HK-2 (cell line): ENCODE data around the gene LSAMP.

Experiments
- DNase-seq: peaks from one replicate; pipeline ENCODE4 v3.0.0-alpha.2; 2018; ENCODE audit not compliant: unreplicated experiment

Gene LSAMP

GRCh38 chr3:116432795-116433194 is 12.5 kb downstream of the LSAMP start:
- DNase-seq: no peak

DNA sequence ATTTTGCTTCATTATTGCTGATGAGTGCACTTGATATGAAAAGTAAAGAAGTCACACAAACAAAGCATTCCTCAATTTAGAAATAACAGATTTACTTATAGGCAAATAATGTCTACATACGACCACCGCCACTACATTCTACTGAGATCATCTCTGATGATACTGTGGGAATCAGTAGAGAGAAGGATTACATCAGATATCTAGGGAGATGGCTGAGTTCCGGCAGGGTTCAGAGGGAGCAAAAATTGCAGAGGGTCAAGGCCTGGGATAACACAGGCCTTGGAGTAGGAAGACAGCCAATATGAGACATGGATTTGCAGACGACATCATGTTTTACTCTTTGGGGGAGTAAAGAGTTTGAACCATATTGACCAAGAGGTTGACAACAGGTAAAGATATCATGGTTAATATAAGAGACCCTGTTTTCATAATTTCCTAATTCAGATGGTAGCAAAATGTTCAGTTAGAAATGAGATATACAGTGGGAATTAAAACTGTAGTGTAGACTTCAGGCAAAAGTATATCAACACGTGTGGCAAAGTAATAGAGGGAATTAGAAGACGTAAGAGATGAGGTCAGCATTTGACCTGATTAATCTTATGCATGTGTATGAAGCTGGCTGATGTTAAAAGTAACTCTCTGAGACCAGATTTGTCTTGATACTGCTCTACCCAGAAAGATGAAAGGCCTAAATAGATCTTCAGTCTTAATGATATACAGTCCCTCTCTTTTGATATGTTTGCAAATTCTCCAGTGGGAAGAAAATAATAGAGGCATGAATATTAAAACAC is 15.6 kb downstream of the LSAMP start:
- DNase-seq: no peak

DNA sequence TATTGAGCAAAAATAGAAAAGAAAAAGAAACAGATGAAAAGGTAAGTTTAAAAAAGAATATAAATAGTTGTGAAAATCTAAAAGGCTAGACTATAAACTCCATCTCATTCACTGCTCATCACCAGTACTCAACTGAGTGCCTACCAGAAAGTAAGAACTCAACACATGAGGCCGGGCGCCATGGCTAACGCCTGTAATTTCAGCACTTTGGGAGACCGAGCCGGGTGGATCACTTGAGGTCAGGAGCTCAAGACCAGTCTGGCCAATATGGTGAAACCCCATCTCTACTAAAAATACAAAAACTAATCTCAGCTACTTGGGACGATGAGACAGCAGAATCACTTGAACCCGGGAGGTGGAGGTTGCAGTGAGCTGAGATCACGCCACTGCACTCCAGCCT is 19.3 kb downstream of the LSAMP start:
- DNase-seq: no peak

DNA sequence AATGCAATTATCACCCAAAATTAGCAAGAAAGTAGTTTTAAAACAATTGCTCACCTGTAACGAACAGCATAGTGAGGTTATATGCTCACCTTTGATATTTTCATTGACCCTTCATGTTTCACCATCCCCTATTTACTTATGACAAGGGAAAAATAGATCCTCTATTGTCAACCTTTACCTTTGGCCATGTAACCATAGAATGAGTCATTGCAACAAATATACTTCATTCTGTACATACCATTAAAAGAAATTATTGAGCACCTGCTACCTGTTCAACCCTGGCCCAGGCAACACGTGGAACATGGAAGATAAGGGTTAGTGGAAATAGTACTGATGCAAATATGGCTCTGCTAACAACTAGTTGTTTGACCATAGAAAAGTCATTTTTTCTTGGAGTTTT is 20.2 kb downstream of the LSAMP start:
- no peak for DNase-seq

DNA sequence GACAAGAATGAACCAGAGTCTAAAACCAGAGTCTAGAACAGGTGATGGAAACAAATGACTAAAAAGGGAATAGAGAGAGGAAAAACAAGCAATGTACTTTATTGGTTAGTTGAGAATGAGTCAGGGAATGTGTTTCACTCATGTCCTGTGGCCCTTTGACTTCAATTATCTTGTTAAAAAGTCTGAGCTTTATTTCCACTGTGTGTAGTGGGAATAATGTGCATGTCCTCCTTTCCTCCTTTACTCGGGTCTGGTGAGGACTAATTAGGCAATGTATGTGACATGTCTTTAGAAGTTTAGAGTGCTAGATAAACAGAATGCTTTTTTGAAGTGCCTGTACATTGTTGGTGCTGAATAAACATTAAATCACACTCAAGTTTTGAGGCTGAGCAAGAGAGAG is 21.3 kb downstream of the LSAMP start:
- DNase-seq: no peak

DNA sequence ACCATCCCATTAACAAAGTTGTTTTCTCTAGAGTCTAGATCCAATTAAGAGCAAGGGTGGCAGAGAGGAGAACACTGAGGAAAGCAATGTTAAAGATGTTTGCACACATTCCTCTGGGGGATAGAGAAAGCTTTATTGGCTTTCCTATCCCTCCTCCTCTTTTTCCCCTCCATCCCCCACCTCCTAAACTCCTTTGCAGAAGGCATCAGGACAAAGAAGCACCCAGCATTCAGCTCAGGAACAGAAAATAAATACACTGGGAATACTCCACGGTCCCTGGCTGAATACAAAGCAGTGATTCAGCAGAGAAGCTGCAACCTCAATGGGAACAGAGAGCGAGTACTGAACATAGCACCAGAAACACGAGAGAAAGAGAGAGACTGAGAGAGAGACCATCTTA is 21.9 kb downstream of the LSAMP start:
- DNase-seq: no peak

- no peak for DNase-seq
These were observed 28.1 kb downstream of the LSAMP start for GRCh38 chr3:116417151-116417550.

GRCh38 chr3:116413319-116413718 is 32.0 kb downstream of the LSAMP start:
- DNase-seq: no peak

DNA sequence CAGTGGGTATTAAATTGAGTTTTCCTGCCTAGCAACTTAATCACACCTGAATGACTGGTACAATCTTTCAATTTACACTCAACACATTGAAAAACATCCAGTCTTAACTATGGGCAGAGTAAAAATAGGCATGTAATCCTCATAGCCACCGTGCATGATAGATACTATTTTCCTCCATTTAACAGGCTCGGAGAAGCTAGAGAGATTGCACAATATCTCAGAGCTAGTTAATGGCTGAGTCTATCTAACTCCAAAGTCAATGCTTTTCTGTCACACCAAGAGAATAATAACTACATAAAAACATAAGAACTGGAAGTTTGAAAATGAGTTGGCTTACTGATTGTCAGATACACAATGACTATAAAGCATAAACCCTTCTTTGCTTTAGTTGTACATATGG is 36.8 kb downstream of the LSAMP start:
- no peak for DNase-seq

DNA sequence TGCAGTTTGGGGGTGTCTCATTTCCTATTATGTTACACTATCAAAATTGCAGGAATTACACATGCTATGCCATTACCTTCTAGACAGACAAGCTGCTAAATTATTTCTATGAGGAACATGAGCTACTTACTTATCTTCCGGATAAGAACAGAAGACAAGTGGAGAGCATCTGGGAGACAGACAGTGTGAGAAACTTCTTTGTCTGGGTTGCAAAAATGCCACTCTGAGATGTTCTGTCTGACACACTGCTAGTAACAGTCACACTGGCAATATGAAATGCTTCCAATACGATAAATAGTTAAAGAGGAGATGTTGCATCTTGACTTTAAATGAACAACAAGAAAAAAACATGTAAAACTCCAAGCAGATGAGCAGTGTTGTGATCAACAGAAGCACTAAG is 40.1 kb downstream of the LSAMP start:
- no peak for DNase-seq

- no peak for DNase-seq
These were observed 45.5 kb downstream of the LSAMP start for GRCh38 chr3:116399701-116400226.

DNA sequence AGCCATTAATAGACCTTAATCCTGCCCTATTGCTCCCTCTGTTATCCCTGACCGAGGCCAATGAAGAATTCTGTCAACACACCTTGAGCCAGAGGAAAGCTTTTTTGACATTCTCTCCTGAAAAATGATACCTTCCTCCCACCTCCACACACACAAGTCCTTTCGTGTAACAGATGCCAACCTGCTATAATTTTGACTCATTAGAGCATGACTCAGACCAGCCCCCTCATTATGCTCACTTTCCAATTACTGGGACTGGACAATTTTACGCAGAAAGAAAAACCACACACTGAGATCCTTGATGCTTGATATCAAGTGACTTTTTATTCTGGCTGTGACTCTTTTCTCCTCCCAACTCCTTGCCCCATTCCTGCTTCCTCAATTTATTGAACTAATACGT is 50.9 kb downstream of the LSAMP start:
- DNase-seq: no peak

DNA sequence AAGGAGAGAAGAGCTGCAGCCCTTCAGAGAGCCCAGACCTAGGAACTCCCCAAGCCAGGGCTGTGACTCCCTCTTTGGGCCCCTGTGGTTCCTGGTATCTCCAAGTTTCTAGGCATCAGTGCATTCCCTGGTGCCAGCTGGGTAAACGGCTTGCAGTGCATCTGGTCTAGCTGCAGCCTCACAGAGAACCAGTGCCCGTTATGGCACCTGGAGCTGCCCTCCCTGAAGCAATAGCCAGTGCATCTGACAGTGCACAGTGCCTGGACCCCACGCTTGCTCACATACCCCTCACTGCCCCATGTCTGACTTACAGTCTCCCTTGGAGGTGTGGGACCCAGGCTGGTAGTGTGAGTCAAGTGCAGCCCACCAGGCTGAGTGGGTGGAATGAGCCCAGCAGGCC is 52.1 kb downstream of the LSAMP start:
- DNase-seq: no peak

DNA sequence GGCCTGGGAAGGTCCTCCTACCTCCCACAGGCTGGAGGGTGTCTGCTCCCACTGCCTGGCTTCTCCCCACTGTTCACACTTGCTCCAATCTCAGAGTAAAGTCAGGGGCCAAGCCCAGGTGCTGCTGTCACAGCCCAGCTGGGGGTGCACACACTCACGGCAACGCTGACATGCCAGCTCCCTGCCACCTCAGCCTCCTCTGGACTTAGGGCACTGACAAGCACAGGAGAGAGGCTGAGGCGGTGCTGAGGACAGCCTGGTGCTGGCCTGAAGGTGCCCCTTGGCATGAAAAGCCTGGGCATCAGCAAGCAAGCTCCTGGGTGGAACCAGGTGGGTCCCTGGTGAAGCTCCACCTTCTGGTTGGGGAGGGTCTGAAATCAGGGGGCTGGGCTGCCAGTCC is 53.0 kb downstream of the LSAMP start:
- DNase-seq: no peak

DNA sequence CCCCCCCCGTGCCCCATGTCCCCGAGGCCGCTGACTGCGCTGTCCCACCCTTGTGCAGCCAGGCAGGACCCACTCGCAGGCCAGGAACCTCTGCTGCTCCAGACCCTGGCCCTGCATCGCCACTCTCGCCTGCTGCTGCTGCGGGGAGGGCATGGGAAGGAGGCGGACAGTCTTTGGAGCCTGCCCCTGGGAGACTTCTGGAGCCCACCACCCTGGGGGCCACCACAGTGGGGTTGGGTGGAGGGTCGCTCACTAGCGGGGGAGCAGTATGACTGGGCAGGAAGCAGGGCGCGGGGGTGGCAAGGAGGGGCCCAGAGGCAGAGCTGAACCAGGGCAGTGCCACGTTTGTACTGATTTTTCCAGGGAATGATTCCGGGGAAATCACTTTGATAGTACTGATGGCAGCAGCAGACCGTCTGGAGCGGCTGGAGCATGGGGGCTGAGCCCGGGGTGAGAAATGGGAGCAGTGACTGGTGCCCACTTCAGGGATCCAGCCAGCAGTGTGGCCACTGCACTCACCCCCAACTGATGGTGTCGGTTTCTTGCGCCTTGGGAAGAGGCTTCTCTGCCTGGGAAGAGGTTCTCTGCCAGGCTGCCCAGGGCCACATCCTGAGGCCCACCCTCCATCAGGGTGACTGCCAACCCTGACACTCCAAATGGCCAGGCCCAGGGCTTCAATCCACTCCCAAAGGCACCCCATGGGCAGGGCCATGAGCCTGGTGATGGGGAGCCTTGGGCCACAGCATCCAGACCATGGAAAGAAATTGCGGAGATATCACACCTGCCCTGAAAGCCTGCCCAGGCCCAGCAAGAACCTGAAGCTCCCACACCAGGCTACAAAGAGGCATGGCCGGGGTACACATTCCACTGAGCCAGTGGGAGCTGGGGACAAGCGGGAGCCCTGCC is 53.7 kb downstream of the LSAMP start:
- no peak for DNase-seq

DNA sequence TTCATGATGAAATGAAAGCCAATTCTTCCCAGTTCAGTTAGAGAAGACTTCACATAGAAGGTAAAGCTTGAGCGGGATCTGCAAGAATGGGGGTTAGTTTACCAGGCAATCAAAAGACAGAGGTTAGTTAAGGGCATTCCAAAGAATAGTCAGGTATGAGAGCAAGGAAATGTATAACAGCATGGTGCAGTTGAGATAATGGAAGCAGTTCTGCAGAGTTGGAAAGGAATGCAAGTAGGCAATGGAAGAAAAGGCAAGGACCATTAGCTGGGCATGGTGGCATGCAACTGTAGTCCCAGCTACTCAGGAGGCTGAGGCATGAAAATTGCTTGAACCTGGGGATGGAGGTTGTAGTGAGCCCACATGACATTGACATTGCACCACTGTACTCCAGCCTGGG is 55.0 kb downstream of the LSAMP start:
- no peak for DNase-seq

GRCh38 chr3:116388867-116389385 is 56.4 kb downstream of the LSAMP start:
- DNase-seq: no peak

DNA sequence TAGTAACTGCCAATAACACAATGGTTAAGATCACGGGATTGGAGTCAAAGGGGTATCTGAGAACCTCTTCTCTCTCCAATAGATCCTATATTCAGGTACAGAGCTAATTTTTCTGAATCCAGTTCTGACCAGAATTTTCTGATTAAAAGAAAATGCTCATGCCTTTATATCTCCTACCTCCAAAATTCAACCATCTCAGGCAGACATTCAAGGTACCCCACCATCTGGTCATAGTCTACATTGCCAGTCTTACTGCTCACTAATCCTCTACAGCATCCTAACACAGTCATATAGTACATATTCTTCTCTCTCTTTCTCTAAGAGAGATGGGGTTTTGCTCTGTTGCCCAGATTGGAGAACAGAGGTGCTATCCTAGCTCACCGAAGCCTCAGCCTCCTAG is 59.1 kb downstream of the LSAMP start:
- no peak for DNase-seq

GRCh38 chr3:116384717-116385116 is 60.6 kb downstream of the LSAMP start:
- DNase-seq: no peak

DNA sequence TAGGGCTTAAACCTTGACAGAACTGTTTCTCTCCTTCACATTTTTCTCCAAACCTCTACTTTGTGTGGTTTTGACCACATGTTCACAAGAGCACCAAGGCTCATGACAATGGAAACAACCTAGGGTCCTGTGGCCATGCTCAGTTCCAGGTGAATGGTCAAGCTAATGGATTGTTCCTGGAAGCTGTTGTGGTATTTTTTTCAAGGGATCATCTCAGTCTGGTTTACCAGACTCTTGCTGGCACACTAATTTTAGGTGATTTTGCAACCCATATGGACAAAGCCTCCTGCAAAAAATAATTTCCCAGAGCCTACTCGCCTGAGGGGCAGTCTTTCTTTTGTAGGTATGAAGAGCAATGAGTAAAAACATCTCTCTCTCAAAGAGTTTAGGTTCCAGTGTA is 67.2 kb downstream of the LSAMP start:
- DNase-seq: no peak

GRCh38 chr3:116374901-116375300 is 70.4 kb downstream of the LSAMP start:
- DNase-seq: no peak

- DNase-seq: no peak
These were observed 77.4 kb downstream of the LSAMP start for GRCh38 chr3:116367761-116368395.
